Stimulated activated CD8-positive, alpha-beta memory T cell treated with anti-CD3 and anti-CD28 coated beads, Interleukin-2, amount 100 ng/mL, for 48 hours (primary cell): Measurements from ENCODE around the gene MPL.
"Not testable (repeated sequence)": the region's sequence is repeated elsewhere in the genome, so short reads cannot be mapped to it uniquely, and the experiment has no call there.

Experiments used
- DNase-seq, 2 donors: peaks; one replicate each; pipeline ENCODE4 v3.0.0-alpha.2; 2020; ENCODE audit warnings: low read depth in 2 of 2

MPL gene

DNA sequence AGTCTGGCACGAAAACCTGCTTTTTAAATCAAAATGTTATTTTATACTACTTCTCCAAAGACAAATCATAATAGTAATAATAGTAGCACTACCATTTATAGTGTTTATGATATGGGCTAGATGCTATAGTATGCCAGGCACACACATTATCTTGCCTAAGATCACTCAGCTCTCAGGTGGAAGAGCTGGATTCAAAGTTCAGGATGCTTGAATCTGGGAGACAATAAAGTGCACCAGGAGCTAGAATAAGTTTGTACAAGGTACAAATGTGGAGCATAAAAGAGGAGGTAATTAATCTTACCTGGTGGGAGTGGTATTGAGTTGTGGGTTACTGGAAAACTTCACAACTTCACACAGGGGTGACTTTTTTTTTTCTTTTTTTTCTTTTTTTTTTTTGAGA, 40.2 kb downstream of the MPL start:
- no peak for DNase-seq

DNA sequence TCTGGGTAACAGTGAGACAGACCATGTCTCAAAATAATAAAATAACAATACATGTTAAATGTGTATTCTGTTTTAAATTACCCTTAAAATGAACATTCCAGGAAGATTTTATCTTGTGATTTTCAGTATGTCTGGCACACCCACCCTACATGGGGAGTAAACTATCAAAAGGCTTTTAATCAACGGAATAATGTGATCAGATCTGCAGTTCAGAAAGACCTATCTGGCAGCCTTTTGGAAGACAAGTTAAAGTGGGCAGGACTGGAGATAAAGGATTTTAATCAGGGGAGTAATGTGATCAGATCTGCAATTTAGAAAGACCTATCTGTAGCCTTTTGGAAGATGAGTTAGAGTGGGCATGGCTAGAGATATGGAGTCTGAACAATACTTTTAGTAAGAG, 41.9 kb downstream of the MPL start:
- no peak for DNase-seq

DNA sequence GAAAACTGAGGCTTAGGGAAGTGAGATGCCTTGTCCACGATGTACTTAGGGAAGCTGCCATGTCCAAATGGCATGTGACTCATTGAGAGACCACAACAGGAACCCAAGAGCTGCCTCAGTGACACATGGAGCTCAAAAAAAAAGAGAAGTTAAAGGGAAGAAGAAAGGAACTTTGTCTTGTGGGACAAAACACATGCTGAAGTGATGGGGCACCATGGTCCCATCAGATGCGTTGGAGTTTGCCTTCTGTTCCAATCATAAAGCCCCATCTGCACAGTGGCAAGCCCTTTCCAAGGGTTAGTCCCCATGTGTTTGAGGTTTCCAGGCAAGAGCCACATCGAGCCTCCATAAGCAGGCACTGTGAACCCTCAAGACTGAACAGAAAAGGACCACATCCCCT, 44.0 kb downstream of the MPL start:
- no peak for DNase-seq

DNA sequence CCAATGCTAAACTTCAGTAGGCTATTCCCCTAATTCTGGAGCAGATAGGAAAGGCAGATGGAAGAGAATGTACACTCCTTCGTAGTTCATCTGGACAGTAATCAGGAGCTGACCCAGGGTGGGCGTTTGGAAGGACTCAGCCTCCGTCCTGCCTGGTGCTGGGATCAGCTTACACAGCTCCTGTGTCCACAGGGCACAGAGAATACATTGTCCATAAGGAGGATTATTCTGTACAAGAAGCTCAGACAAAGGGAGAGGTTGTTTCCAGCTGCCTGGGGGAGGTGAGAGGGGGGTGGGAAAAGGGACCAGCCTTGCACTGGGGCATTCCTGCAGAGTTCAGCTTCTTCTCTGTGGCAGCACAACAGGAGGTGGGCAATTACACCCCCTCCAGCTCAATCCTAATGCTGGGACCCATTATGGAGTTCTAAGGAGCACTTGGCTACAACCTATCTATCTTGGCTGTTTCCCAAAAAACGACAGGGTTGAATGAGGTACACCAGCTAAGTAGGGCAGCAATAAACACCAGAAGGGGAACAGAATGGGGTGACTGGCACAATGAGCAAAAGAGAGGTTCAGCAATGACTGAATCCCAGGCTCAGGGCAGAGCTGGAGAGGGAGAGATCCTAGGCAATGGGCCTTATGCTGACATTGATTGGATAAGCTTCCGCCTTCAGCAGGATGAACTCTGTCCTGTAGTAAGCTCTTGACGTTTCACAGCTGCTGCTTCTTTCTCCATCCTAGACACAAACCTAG, 44.6 kb downstream of the MPL start:
- no peak for DNase-seq

DNA sequence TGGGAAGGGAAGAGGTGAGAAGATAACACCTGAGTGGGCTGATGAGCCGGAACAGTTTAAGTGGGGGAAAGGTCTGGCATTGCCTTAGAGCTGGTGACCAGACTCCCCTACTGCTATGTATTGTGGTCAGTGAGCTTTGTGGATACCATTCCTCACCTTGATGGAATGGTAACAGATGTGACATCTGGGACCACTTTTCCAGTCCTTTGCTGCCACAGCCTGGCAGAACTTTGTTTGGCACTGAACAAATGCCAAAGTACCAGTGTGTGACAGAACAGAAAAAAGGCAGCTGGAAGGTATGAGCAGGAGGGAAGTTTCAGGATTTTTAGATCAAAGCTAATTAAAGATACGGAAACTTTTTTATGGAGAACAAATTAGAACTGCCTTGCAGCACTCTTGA, 45.8 kb downstream of the MPL start:
- DNase-seq: no peak

DNA sequence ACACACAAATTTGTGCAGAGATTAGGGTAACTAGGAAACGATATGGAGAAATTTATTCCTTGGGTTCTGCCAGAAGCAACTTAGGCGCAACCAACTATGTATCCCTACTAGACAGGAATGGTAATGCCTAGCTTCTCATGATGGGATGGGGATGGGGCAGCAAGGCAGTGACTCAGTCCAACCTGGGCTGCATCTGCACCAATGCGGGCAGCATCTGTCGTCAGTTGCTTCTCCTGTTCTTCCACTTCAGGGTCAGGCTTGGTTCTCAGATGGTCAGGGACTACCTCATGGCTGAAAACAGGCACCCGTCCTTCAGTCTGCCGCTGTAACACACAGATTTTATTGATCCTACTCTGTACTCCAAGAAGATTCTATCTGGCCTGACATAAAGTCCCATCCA, 49.1 kb downstream of the MPL start:
- DNase-seq: no peak

DNA sequence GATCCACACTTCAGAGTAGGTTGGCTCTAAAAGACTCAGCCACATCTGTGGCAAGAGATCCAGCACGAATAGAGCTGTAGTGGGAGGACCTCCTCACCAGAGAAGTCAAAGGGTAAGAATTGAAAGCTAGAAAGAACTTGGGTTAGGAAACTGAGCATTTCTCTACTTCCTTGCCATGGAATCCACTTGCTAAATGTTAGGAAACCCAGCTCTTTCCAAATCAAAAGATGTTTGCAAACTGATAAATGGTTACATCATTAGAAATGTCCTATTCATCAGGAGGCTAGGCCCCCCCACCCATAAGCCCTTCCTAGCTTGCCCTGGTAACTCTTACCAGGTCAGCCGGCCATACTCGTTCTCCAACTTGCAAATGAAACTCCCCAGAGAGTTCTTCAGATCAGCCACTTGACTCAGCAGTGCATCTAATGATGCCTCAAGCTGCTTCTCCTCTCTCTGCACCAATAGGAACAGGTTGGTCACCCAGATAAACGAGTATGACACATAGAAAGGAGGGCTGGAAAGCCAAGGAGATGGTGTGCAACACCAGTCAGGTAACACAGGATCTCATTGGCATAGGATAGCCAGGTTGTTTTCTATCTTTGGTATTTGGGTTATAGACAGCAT, 50.5 kb downstream of the MPL start:
- DNase-seq: no peak

DNA sequence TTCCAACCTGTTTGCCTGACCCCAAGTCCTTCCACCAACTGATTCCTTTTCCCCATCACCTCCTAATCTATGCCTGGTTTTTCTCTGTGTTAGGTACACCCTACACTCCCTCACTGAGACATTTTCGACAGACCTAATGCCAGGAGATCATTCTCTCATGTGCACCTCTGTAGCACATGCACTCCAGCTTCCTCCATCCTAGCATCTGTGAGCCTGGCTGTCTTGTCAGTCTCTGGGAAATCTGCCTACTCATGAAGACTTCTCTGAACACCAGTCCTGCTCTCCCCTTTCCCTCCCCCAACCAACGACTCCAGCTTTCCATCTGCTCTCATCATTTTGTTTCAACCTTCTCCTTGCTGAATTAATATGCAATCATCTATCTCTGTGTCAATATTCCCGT, 51.0 kb downstream of the MPL start:
- no peak for DNase-seq

DNA sequence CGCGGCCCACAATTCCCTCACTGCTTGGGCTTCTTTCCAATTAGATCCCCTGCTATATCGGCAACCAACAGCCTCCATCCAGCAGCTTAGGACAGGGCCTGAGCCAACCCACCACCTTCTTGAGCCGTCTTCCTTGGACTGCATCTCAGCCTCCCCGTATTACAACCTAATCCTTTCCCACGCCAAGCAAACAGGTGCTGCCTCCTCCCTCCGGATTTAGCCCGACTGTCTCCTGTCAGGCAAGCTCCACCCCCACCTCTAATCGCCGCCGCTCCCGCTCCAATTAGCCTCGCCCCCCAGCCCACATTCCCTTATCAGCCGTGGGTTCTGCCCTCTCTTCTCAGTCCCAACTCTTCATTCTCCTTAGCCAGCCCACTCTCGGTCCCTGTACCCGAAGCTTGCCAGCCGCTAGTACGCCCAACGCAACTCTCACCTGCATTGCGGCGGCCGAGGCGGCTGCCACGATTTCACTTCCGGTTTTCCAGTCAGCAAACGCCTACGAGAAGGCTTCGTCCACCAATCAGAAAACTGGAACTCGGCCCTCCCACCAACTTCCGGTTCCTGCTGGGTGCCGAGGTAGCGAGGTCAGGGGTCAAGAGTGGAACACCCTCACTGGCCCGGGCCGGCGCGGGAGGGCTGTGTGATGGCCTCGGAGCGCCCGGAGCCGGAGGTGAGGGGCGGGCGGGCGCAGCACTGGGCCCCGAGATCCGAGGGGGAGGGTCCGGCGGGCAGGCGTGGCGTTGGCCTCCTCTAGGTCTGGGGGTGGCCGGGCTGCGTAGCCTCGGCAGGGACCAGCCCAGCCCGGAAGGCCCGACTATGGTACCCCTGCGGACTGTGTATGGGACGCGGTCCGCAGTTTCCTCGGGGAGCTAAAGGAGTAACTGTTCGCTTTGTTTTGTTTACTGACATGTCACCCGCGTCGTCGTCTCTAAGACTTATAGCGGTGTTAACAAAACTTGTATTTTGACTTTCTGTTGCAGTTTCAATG, 52.0 kb downstream of the MPL start, which contains the start of the genes MED8 and SZT2:
Gene MED8 (minus strand): TSS at position 475 of the 988 bp plus-strand sequence. CDS start 36 bp downstream, at position 439.
Gene SZT2 (plus strand): TSS at position 574 of the 988 bp plus-strand sequence. CDS start 70 bp downstream, at position 644.
- DNase-seq: peak; percentile 80 to 89

DNA sequence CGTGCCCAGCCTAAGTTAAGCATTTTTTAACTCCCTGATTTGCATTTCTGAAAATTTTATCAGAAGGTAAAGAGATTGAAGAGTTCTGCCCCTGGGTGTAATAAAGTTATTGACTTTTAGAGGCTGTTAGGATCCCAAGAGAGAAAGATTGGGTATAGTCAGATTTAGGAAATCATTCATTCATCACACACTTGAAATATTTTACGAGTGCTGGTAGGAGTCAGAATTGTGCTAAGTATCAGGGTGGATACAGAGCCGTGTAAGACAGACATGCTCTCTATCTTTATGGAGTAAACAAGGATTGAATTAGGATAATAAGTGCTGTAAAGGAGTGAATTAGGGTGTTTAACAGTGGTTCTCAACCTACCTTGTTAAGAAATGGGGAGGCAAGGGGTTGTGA, 55.1 kb downstream of the MPL start:
- DNase-seq: no peak

DNA sequence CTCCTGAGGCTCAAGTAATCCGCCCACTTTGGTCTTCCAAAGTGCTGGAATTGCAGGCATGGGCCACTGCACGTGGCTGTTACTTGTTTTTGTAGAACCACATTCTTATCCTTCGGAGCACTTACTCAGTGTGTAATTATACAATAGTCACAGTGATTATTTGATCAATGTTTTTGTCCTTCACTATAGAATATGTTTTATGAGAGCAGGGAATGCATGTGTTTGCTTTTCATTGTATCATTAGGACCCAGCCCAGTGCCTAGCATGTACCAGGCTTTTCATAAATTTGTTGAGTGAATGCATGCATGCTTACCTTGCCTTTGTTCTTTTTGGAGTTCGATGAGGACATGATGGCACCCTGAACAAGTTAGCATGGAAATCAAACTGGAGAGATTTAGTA, 57.9 kb downstream of the MPL start:
- DNase-seq: no peak

DNA sequence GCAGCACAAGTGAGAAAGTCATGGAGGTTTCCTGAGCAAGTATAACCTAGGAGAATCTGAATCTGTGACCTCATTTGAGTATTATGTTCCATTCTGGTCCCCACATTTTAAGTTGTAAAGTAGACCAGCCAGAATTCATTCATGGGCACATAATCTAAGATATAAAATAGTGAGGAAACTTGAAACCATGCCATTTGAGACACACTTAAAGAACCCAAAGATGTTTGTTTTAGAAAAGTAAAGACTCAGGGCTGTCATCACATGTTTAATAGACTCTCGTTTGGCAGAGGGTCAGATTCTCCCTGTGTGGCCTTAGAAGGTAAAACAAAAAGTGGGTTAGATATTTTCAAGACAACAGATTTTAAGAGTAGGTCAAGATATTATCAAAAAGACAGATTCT, 58.4 kb downstream of the MPL start:
- DNase-seq: no peak

DNA sequence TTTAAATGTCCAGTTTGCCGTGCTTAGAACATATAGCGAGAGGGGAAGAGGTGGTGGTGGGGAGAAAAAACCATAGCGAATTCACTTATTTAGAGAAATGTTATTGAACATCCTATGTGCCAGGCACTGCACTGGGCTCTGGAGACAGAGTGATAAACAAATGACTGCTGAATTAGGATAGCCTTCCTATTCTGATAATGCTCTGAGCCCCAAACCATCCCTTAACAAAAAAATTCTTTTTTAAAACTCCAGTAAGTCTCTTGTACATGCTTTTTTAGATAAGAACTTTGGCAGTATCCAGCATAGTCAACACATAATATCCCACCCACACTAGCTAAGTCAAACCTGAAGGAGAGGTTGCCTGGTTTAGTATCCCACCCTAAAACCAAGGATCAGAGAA, 60.6 kb downstream of the MPL start:
- no peak for DNase-seq

DNA sequence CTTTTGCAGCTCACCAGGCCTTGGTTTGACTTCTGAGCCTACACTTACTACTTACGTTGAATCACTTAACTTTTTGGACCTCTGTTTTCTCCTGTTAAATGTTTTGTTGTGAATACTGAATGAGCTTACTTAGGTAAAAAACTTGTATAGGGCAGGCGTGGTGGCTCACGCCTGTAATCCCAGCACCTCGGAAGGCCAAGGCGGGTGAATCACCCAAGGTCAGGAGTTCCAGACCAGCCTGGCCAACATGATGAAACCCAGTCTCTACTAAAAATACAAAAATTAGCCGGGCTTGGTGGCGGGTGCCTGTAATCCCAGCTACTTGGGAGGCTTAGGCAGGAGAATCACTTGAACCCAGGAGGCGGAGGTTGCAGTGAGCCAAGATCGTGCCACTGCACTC, 62.8 kb downstream of the MPL start:
- DNase-seq: not testable (repeated sequence)

DNA sequence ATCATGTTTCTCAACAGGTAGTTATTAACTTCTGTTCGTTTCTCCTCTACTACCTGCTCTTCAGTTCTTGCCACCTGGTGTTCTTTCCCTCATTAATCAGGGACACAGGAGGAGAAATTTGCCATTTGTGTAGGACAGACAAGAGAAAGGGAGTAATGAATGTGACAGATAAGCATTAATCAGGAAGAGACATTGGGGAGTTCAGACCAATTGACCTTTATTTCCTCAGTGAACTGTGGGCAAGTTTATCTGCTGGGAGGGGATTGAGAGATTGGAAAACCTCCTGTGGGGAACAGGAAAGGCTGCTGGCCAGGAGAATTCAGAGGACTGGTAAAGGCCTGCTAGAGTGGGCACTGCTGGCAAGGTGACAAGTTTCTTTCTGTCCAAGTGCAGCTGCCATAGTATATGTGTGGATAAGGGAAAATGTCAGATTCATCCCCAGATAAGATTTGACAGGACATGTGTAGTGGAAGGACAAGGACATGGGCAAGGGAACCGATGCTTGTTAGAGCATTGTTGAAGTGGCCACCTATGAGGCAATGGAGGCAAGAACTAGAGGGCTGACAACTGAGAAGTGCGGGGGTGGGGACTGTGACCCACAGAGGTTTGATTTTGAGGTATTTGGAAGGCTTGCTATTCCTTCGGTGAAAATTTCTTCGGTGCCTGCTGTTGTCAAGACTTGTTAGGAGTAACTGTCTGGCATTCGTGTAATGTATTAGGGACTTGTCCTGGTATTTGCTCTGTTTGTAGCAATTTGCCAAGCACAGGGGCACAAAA, 64.7 kb downstream of the MPL start:
- no peak for DNase-seq
